Endothelial cell (in vitro differentiated cells): ENCODE data around the gene ABCF2. TPM values are rescaled to one million over a fixed set of nuclear protein-coding genes. Genes with fewer than 3 reads are reported as not detected.
A peak's percentile ranks its signal among the peaks of the same experiment; 100 is the strongest.

Experiments used
- DNase-seq: peaks from one replicate; pipeline ENCODE4 v3.0.0; 2021; ENCODE audit warnings: low spot score
- H3K27ac Mint-ChIP-seq: one replicate; pipeline ENCODE4 v1.8.0; 2021; ENCODE audit warnings: mixed read lengths, inconsistent platforms; ENCODE audit not compliant: unreplicated experiment
- H3K27me3 Mint-ChIP-seq: one replicate; pipeline ENCODE4 v1.8.0; 2021; ENCODE audit warnings: mild to moderate bottlenecking, moderate library complexity, mixed read lengths, inconsistent platforms; ENCODE audit not compliant: unreplicated experiment
- H3K36me3 Mint-ChIP-seq: one replicate; pipeline ENCODE4 v1.8.0; 2021; ENCODE audit warnings: mild to moderate bottlenecking, low read depth, mixed read lengths, inconsistent platforms; ENCODE audit not compliant: unreplicated experiment
- H3K4me1 Mint-ChIP-seq: one replicate; pipeline ENCODE4 v1.8.0; 2021; ENCODE audit warnings: mild to moderate bottlenecking, mixed read lengths, inconsistent platforms; ENCODE audit not compliant: unreplicated experiment
- H3K4me3 Mint-ChIP-seq: one replicate; pipeline ENCODE4 v1.8.0; 2021; ENCODE audit warnings: mild to moderate bottlenecking, mixed read lengths, inconsistent platforms; ENCODE audit not compliant: unreplicated experiment
- H3K9me3 Mint-ChIP-seq: one replicate; pipeline ENCODE4 v1.8.0; 2021; ENCODE audit warnings: mixed read lengths, inconsistent platforms; ENCODE audit not compliant: unreplicated experiment
- total RNA-seq: library from RNA; stranded (reverse); fragmentation: NEBNext Ultra II Directional; extraction: Animal tissue kit (Norgen Biotek cat#: 25700); gene quantifications from one replicate; pipeline ENCODE4 v1.2.1, GENCODE V29; 2021; ENCODE audit not compliant: unreplicated experiment
- TF ChIP-seq, protein P1 (sequence below): fragments of 200-600 bp; sonication (generic); IDR thresholded peaks from one replicate; pipeline ENCODE4 v1.5.0; 2021; ENCODE audit warnings: antibody characterized with exemption; ENCODE audit not compliant: unreplicated experiment

ABCF2 gene
- total RNA-seq, 1 donor from 2014 or later, result 39.6 TPM

DNA sequence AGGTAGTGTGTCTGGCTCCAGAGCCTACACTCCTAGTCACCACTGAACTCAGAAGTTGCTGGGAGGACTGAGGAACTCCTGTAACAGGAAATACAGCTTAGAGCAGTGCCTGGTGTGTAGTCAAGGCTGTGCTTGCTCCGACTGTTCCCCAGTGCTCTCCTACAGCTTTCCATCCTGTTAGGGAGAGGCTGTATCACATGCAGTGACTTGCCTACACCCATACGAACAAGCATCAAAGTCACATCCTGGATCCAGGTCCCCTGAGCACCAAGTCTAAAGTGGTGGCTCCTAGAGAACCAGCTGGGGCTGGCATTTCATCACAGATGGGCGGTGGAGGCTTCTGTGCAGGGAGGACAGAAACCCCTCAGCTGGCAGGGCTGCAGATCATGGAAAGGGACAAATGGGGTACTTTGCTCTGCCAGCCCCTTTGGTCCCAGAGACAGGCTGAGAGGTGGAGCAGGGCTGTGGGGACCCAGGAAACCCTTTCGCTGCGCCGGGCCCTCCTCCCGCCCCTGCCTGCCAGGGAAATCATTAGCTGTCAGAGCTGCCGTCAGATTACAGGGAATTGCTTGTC is 47.6 kb downstream of the ABCF2 start:
- Mint-ChIP-seq H3K27me3 (peaks cover 14% of the 10 kb centered on the region), H3K36me3 (no peaks in the 10 kb centered on the region)

DNA sequence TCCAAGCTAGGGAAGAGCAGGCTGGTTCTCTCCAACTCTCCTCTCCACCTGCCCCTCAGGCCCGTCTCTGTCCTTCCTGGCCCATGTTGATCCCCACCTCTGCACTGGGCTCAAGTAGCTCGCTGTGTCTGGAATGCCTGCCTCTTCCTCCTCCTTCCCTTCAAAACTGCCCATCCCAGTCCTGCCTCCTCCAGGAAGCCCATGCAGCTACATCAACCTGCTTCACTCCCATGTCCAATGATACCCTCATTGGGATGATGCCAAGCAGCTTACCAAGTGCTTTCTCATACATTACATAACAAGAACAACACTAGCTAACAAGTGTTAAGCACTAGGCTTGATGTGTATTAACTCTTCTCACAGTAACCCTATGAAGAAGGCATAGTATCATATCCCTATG is 48.2 kb downstream of the ABCF2 start:
- Mint-ChIP-seq H3K4me3 (no peak overlapping the region), H3K4me1 (peaks cover 9% of the 10 kb centered on the region), H3K27me3 (peaks cover 14% of the 10 kb centered on the region), H3K27ac (no peak overlapping the region), H3K36me3 (no peaks in the 10 kb centered on the region), H3K9me3 (no peaks in the 10 kb centered on the region)
- TF ChIP-seq, protein P1, sequence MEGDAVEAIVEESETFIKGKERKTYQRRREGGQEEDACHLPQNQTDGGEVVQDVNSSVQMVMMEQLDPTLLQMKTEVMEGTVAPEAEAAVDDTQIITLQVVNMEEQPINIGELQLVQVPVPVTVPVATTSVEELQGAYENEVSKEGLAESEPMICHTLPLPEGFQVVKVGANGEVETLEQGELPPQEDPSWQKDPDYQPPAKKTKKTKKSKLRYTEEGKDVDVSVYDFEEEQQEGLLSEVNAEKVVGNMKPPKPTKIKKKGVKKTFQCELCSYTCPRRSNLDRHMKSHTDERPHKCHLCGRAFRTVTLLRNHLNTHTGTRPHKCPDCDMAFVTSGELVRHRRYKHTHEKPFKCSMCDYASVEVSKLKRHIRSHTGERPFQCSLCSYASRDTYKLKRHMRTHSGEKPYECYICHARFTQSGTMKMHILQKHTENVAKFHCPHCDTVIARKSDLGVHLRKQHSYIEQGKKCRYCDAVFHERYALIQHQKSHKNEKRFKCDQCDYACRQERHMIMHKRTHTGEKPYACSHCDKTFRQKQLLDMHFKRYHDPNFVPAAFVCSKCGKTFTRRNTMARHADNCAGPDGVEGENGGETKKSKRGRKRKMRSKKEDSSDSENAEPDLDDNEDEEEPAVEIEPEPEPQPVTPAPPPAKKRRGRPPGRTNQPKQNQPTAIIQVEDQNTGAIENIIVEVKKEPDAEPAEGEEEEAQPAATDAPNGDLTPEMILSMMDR, result no peak
- DNase-seq, result no peak

More for the DNA sequence above, 47.6 kb downstream of the ABCF2 start:
- no peak for DNase-seq
- no peaks in the 10 kb centered on the region for H3K9me3 Mint-ChIP-seq
- H3K4me1 Mint-ChIP-seq, result peaks cover 9% of the 10 kb centered on the region
- H3K4me3 Mint-ChIP-seq, result no peak overlapping the region
- TF ChIP-seq, protein P1, result no peak
- H3K27ac Mint-ChIP-seq, result peak overlapping the region; percentile 11

DNA sequence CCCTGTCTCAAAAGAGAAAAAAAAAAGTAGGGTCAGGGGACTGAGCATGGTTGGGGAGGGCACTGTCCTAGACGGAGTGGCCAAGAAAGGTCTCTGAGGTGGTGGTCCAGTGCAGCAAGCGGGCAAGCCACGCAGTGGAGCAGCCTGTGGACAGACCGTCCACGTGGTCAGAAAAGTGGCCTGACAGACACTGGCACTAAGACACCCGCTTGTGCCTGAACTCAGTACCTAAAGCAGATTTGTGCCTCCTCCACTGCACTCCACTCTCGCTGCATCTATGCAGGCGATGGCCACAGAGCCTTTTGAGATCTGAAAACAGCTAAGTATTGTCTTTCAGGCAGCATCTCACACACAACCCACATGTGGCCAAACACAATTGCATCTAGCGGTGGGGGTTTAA is 48.8 kb downstream of the ABCF2 start:
- Mint-ChIP-seq H3K27me3 (peaks cover 16% of the 10 kb centered on the region), H3K9me3 (no peaks in the 10 kb centered on the region), H3K4me3 (no peak overlapping the region), H3K4me1 (peaks cover 9% of the 10 kb centered on the region), H3K36me3 (peaks cover 5% of the 10 kb centered on the region), H3K27ac (no peak overlapping the region)
- no peak for DNase-seq
- TF ChIP-seq, protein P1, result no peak

DNA sequence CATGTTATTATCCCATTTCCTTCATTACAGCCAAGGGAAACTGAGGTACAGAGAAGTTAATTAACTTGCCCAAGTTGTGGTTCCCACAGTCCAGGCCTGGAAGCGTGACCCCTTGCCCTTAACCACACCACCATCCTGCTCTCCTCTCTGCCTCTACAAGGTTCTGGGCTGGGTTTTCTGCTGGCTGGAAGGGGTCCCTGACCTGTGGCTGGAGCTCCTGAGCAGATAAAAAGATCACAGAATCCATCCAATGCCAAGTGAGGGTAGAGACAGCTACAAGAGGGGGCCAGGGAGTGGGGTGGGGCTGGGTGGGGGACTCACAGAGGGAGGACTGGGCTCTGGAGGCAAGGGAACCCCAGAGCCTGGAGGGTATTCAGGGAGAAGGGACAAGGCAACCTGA is 49.7 kb downstream of the ABCF2 start:
- no peak for DNase-seq
- Mint-ChIP-seq H3K4me1 (peaks cover 9% of the 10 kb centered on the region), H3K9me3 (no peaks in the 10 kb centered on the region), H3K36me3 (peaks cover 10% of the 10 kb centered on the region), H3K27ac (no peak overlapping the region), H3K27me3 (peaks cover 18% of the 10 kb centered on the region), H3K4me3 (no peak overlapping the region)
- TF ChIP-seq, protein P1, result no peak

DNA sequence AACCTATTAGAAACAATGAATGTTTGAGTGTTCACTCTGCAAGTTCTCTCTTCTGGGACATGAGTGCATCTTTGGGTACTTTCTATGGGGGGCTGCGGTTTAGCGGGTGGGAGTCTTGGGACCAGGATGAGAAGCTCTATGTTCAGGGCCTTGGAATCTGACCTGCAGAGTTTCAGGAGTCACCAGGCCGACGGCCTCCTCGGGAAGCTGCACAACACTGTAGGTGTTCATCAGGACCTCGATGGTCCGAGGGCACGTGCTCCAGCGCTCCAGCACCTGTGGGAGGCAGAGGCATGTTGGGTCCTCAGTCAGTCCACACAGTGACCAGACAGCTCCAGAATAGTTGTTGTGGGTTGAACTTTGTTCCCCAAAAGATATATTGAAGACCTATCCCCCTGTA is 50.6 kb downstream of the ABCF2 start:
- TF ChIP-seq, protein P1, result no peak
- Mint-ChIP-seq H3K36me3 (peaks cover 10% of the 10 kb centered on the region), H3K9me3 (no peaks in the 10 kb centered on the region), H3K27ac (no peak overlapping the region), H3K4me3 (peak overlapping the region; percentile 31), H3K27me3 (peaks cover 15% of the 10 kb centered on the region), H3K4me1 (peaks cover 9% of the 10 kb centered on the region)
- DNase-seq, result no peak
